Bronchial epithelial cell (primary cell): Measurements from ENCODE around the gene CRX. TPM values are rescaled to one million over a fixed set of nuclear protein-coding genes. Genes with fewer than 3 reads are reported as not detected.
A peak's percentile ranks its signal among the peaks of the same experiment; 100 is the strongest.
"Not testable (repeated sequence)": the region's sequence is repeated elsewhere in the genome, so short reads cannot be mapped to it uniquely, and the experiment has no call there.

Experiments used
- DNase-seq: peaks from one replicate; pipeline ENCODE4 v3.0.0-alpha.2; 2010; ENCODE audit warnings: low read depth
- FAIRE-seq: peaks from 2 replicates; lab custom pipeline; 2011; peaks lifted over from hg19 to GRCh38; lab: Jason Lieb, UNC
- H3K27me3 ChIP-seq: 2 replicates; pipeline ENCODE4 v1.5.1; 2011; ENCODE audit warnings: low read length; ENCODE audit not compliant: control insufficient read depth, insufficient read depth
- H3K36me3 ChIP-seq: 2 replicates; pipeline ENCODE4 v1.5.1; 2011; ENCODE audit warnings: low read length; ENCODE audit not compliant: control insufficient read depth, insufficient read depth
- H3K4me3 ChIP-seq: 2 replicates; pipeline ENCODE4 v1.5.1; 2011; ENCODE audit warnings: mild to moderate bottlenecking, low read depth, low read length, control low read depth
- CTCF ChIP-seq: IDR thresholded peaks from 2 replicates; pipeline ENCODE4 v1.5.1; 2011; ENCODE audit warnings: mild to moderate bottlenecking, moderate library complexity, low read length, control low read depth, inconsistent platforms; ENCODE audit not compliant: insufficient read depth, severe bottlenecking
- total RNA-seq: library from RNA; depleted of rRNA; stranded (reverse); fragments of >200 nt; gene quantifications from 2 replicates; pipeline ENCODE4 v1.2.1, GENCODE V29; 2014

The CRX gene
- total RNA-seq, 1 donor from 2014 or later, result not detected

DNA sequence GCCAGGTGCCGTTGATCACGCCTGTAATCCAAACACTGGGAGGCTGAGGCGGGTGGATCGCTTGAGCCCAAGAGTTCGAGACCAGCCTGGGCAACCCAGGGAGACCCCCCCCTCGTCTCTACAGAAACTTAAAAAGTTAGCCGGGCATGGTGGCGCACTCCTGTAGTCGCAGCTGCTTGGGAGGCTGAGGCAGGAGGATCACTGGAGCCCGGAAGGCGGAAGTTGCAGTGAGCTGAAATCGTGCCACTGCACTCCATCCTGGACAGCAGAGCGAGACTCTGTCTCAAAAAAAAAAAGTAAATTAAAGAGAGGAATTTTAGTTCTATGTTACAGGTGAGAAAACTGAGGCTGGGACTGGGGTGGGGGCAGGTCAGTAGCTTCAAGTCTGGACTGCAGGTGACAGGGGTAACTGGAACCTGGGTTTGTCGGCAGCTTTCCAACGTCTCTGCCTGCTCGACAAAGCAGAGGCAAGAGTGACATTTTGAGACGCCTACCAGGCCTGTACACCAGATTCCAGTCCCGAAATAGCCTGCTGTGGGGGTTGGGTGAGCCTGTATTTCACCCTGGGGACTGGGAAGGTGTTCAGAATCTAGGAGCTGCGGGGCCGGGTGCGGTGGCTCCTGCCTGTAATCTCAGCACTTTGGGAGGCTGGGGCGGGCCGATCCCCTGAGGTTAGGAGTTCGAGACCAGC is 42.1 kb upstream of the CRX start:
- DNase-seq (no peak), FAIRE-seq (no peak)
- Histone ChIP-seq H3K27me3 (no peaks in the 10 kb centered on the region), H3K36me3 (peaks cover 15% of the 10 kb centered on the region), H3K4me3 (peak overlapping the region; percentile 66)
- no peak for TF ChIP-seq CTCF

GRCh38 chr19:47780215-47780551 is 41.6 kb upstream of the CRX start:
- Histone ChIP-seq H3K36me3 (peaks cover 15% of the 10 kb centered on the region), H3K27me3 (no peaks in the 10 kb centered on the region), H3K4me3 (peak overlapping the region; percentile 66)
- no peak for DNase-seq
- no peak for TF ChIP-seq CTCF
- FAIRE-seq, result no peak

DNA sequence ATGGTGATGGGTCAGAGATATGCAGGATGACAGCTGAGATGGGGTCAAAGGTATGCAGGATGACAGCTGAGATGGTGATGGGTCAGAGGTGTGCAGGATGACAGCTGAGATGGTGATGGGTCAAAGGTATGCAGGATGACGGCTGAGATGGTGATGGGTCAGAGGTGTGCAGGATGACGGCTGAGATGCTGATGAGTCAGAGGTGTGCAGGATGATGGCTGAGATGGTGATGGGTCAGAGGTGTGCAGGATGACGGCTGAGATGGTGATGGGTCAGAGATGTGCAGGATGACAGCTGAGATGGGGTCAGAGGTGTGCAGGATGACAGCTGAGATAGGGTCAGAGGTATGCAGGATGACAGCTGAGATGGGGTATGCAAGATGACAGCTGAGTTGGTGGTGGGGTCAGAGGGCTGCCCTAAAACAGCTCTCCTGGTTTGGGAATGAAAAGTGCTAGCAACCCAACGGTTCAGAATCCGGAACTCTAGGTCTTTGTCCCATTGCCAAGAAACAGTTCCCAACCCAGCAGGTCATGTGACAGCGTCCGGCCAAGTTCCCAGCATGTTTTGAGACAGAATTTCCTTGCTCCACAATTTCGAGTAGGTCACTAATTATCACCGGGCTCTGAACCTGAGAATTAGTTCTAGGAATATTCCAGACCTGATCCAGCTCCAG is 40.0 kb upstream of the CRX start:
- Histone ChIP-seq H3K4me3 (no peak overlapping the region), H3K27me3 (no peaks in the 10 kb centered on the region), H3K36me3 (peaks cover 15% of the 10 kb centered on the region)
- DNase-seq (peak; percentile 25), FAIRE-seq (peak; percentile 94)
- no peak for TF ChIP-seq CTCF

GRCh38 chr19:47786566-47786965 is 35.2 kb upstream of the CRX start:
- DNase-seq, result no peak
- no peak for TF ChIP-seq CTCF
- H3K4me3 ChIP-seq, result no peak overlapping the region
- no peaks in the 10 kb centered on the region for H3K27me3 ChIP-seq
- H3K36me3 ChIP-seq, result peaks cover 6% of the 10 kb centered on the region
- no peak for FAIRE-seq

- H3K4me3 ChIP-seq, DNase-seq, H3K27me3 ChIP-seq, FAIRE-seq, H3K36me3 ChIP-seq: not testable (repeated sequence)
Measured at GRCh38 chr19:47787307-47787706, 34.4 kb upstream of the CRX start.

DNA sequence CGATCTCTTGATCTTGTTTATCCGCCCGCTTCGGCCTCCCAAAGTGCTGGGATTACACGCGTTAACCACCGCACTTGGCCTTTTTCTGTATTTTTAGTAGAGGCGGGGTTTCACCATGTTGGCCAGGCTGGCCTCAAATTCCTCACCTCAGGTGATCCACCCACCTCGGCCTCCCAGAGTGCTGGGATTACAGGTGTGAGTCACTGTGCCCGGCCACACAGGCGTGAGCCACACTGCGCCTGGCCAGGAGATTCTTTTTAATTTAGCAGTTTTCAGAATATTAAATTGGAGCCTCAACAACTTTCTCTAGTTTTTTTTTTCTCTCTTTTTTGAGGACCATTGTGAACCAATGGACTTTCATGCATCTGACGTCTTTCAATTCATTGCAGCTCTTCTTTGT is 31.9 kb upstream of the CRX start:
- not testable (repeated sequence) for H3K36me3 ChIP-seq, H3K27me3 ChIP-seq, FAIRE-seq, H3K4me3 ChIP-seq
- DNase-seq, result peak; percentile 40
